C4-2B (cell line): ENCODE results near the gene RND1.

Experiments used
- CTCF ChIP-seq: fragments of 450-650 bp; conservative IDR thresholded peaks from 2 replicates; pipeline ENCODE4 v1.5.1; 2017; ENCODE audit warnings: mild to moderate bottlenecking
- ZFX ChIP-seq: fragments of 450-650 bp; IDR thresholded peaks from 2 replicates; pipeline ENCODE4 v1.6.1; 2017

GRCh38 chr12:48811437-48812090 lies 54.1 kb downstream of the RND1 start:
- TF ChIP-seq CTCF (no peak), ZFX (no peak)
